Measurements from ENCODE around the gene KRTAP10-3.

The KRTAP10-3 gene

DNA sequence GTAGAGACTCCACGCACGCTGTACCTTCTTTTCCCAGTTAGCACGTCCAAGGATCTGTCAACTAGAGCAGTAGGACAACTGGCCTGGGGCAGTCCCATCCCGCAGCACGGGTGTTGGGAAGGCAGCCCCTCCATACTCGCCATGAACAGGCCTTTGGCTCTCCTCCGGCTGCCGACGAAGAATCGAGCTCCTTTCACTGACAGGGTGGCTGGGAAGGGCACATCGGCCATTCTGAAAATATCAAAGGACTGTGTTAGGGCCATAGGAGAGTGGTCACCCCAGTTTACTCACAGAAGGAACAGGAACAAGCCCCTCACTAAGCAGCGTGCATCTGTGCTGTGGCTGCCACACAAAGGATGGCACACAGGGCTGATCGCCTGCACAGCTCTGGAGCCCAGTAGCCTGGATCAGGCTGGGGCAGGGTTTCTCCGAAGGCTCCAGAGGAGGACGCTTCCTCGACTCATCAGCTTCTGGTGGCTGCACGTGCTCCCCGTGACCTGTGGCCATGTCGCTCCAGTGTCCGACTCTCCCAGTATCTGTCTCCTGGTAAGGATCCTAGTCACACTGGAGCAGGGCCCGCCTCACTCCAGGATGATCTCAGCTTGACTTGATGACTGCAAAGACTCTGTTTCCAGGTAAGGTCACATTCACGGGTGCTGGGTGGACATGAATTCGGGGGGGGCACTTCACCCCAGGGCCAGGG, 27.5 kb downstream of the KRTAP10-3 start:
- no peak for DNase-seq

DNA sequence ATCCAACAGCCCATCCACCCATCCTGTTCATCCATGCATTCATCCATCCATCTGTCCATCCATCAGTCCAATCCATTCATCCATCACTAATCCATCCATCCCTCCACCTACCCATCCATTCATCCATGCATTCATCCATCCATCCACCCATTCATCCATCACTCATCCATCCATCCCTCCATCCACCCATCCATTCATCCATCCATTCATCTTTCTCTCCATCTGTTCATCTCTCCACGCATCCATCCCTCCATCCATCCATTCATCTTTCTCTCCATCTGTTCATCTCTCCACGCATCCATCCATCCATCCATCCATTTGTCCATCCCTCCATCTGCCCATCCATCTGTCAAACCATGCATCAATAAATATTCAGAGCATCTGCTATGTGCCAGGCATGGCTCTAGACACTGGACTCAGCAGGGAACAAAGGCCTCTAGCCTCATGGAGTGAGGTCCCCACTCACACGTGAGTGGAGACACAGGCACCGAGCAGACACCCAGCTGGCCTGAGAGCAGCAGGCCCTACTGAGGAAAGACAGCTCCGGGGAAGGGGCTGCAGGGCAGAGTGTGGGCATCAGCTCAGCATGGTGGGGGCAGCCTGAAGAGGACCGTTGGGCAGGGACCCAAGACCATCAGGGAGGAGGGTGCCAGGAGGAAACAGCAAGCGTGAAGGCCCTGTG, 28.2 kb downstream of the KRTAP10-3 start:
- no peak for DNase-seq

DNA sequence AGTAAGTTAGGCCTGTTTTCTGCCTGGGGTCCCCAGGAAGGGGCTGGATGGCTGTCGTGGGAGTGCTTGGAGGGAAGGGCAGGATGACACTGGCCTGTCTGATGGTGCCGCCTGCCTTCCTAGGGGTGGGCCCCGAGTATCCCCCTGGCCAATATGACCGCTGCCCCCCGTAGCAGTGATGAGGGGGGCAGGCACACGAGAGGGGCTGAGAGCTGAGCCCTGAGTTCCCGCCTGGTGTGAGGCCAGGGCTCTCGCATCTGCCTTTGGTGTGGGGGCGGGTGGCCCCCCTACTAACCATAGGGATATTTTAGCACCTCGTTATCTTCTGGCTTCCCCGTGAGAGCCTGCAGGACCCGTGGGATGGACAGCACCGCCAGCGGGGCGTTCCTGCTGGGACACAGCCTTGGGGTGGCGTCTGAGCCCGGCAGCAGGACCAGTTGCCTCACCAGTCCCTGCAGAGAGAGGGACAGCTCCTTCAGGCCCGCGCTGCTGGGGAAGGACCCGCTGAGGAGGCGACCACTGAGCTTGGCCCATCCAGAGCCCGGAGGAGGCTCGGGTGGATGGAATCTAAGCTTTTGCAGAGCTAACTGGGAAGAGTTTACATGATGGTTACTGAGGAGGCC, 29.0 kb downstream of the KRTAP10-3 start:
- DNase-seq, result no peak

DNA sequence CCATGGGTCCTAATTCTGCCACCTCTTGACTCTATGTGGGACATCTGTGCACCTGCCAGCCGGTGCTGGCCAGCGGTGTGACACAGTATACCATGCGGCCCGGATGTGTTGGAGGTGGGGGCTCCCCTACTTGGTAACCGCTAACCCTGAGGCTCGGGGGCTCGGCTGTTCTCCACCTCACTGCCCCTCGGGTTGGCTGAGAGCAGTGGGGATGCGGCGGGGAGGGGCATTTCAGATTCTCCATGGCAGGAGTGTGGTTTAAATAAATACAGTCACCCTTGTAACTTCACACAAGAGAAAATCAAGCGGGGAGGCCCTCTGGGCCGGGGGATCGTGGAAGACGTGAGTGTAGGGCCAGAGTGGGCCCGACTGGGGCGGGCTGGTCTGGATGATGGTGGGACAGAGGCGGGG, 29.6 kb downstream of the KRTAP10-3 start:
- DNase-seq, result no peak

DNA sequence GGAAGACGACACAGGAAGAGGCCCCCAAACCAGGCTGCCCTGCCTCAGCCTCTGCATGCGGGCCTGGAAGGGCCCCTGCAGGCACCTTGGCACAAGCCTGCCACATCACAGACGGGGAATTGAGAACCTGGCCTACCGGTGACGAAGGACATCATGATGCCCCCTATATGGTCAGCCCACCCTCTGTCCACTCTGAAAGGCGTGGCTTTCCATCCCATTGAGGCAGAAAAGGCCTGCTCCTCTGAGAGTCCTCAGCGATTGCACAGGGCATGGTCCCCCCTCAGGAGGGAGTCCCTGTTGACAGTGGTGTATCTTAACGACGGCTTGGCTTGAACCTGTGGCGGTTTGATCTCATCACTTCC, 30.0 kb downstream of the KRTAP10-3 start:
- DNase-seq, result no peak

DNA sequence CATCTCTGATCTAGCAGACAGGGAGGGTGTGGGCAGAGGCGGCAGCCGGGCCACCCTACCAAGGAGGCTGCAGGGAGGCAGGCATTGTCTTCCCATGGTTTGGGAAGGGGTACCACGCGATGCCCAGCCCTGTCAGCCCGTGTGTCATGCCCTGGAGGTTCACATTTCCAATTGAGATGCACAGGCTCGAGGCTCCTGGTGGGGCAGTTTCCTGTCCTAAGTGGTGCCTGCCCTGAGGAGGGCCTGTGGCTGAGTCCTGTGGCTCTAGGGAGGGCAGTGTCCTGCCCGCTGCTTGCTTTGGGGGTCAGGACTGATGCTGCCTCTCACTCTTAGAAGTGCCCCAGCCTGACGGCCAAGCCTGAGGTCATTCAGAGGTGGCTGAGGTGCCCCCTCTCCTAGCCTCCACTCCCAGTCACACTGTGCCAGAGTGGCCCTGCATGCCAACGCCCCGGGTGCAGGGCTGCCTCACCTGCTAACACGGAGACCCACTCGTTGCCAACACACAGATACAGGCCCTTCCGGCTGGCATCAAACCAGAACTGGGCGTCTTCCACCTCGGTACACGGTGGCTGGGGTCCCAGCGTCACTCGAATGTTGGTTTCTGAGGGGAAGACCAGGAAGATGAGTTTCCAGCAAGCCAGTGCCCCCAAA, 30.5 kb downstream of the KRTAP10-3 start:
- no peak for DNase-seq

DNA sequence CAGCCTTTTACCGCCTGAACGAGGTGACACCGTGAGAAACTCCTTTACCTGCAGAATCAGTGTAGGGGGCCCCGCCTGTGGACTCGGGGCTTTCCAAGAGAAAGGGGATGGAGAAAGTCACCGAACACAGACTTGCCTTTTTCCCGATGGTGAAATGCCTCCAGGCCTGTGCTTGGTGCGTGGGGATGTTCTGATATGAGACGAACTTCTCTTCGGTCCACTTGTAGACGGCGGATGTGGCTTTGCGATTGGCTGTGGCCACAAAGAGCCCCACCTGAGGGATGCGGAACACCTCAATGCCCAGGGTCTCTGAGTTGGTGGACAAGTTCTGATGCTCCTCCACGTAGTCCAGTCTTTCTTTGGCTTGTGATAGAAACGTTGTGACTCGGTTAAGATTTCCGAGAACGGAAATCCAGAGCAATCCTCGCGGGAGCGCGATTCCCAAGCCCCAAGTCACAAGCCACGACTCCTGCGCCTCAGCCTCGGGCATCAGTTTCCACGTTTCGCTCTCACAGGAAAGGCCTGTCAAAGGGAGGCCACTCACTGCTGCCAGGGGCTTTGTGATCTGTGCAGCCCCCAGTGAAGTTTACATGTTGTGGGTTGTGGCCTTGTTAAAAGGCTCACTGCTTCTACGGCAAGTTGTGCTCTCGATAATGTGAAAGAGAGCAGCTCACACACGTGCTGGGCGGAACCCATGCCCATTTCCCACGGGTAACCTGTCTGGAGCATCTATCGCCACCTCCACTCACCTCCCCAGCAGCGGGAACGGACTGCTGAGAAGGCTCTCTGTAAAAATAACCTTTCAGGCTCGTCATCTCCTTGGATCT, 31.2 kb downstream of the KRTAP10-3 start:
- no peak for DNase-seq

DNA sequence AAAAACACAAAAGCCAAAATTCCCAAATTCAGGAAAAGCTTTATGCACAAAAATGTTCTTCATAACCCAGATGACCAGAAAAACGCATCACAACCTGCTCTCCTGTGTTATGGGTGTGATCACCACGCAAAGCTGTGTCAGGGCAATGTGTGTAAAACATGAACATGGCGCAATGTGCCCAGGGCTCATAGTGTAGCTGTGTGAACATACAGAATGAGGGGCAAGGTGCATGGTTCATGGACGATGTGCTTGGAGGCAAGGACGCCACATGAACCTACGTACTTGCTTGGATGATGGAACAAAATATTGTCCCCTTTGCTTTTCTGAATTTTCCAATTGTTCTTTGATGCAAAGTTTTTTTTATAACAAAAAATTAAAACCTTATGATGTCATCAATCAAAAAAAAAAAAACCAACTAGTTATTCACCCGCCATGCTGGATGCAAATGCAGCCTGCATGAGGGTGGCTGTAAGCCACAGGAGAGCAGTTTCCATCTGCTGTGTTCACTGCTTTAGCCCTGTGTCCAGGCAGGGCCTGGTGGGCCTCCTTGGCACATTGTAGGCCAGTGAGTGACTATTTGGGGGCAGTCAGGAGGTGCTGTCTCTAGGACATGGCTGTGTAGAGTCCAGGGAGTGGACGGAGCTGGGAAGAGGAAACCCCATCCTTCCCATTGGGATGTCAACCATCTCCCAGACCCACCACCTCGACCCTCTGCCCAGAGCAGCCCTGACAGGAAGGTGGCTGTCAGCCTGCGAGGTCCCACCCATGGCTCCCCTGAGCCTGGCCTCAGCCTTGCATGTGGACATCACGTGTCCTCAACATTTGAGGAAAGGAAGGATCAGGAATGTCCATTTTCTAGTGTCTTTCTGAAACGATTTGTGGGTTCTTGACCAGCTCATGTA, 32.2 kb downstream of the KRTAP10-3 start:
- no peak for DNase-seq

DNA sequence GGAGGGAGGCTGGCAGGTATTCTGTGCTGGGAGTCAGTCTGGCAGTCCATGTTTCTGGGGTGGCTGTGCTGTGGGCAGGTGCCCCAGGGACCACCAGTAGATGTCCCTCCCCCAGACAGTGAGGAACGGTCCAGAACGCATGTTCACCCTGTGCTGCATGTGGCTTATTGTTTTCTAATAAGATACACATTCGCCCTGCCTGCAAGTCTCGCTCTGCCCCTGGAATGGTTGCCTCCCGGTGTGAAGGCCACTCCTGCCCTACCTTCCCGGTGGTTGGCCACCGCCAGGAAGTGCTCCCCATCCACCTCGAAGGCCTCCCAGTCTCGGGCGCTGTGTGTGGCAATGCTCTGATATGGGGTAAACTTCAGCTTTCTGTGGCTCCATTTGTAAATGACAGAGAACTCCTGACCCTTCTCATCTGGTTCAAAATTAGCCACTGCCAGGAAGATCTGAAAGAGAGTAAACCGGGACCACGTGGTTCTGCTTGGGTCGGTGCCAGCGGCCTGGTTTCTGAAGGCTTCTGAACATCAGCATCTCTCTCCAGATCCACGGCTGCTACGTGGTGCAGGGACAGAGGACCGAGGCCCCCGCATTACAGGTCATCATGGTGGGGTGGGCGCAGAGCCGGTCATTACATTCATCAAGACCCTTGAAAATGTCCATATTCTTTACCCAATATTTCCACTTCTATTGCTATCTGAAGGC, 33.1 kb downstream of the KRTAP10-3 start:
- no peak for DNase-seq

DNA sequence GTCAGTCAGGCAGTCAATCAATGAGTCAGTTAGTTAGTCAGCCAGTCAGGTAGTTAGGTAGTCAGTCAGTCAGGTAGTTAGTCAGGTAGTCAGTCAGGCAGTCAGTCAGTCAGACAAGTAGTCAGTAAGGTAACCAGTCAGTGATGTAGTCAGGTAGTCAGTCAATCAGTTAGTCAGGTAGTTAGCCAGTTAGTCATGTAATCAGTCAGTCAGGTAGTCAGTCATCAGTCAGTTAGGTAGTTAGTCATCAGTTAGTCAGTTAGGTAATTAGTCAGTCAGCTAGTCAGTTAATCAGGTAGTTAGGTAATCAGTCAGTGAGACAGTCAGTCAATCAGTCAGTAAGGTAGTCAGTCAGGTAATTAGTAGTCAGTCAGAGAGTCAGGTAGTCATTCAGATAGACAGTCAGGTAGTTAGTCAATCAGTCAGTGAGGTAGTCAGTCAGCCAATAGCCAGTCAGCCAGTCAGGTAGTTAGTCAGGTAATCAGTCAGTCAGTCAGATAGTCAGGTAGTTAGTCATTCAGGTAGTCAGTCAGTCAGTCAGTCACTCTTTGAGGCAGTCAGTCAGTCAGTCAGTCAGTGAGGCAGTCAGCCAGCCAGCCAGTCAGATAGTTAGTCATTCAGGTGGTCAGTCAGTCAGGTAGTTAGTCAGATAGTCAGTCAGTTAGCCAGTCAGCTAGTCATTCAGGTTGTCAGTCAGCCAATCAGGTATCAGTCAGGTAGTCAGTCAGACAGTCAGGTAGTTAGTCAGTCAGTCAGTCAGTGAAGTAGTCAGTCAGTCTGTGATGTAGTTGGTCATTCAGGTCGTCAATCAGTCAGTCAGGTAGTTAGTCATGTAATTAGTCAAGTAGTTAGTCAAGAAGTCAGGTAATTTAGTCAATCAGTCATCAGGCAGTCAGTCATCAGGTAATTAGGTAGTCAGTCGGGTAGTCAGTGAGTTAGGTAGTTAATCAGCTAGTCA, 33.9 kb downstream of the KRTAP10-3 start:
- no peak for DNase-seq

DNA sequence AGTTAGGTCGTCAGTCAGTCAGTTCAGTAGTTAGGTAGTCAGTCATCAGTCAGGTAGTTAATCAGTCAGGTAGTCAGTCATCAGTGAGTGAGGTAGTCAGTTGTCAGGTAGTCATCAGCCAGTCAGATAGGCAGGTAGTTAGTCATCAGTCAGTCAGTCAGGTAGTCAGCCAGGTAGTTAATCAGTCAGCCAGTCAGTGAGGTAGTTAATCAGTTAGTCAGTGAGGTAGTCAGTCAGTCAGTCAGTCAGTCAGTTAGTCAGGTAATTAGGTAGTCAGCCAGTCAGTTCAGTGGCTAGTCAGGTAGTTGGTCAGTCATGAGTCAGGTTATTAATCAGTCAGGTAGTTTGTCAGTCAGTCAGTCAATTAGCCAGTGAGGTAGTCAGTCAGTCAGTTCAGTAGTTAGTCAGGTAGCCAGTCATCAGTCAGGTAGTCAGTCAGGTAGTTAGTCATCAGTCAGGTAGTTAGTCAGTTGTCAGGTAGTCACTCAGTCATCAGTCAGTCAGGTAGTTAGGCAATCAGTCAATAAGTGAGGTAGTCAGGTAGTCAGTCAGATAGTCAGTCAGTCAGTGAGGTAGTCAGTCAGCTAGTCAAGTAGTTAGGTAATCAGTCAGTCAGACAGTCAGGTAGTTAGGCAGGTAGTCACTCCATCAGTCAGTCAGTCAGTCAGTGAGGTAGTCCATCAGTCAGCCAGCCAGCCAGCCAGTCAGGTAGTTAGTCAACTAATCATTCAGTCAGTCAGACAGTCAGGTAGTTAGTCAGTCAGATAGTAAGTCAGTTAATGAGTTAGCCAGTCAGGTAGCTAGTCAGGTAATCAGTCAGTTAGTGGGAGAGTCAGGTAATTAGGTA, 34.8 kb downstream of the KRTAP10-3 start:
- no peak for DNase-seq

DNA sequence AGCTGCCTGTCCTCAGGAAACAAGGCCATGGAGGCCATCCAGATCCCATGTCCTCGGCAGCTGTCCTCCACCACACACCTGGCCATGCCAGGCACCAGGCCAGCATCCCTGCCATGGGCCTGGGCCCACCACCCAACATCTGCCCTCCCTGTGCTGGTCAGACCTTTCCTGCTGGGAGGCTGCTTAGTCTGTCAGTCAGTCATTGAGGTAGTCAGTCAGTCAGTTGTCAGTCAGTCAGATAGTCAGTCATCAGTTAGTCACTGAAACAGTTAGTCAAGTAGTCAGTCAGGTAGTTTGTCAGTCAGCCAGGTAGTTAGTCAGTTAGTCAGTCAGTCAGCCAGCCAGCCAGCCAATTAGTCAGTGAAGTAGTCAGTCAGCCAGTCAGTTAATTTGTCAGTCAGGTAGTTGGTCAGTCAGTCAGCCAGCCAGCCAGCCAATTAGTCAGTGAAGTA, 35.8 kb downstream of the KRTAP10-3 start:
- no peak for DNase-seq

DNA sequence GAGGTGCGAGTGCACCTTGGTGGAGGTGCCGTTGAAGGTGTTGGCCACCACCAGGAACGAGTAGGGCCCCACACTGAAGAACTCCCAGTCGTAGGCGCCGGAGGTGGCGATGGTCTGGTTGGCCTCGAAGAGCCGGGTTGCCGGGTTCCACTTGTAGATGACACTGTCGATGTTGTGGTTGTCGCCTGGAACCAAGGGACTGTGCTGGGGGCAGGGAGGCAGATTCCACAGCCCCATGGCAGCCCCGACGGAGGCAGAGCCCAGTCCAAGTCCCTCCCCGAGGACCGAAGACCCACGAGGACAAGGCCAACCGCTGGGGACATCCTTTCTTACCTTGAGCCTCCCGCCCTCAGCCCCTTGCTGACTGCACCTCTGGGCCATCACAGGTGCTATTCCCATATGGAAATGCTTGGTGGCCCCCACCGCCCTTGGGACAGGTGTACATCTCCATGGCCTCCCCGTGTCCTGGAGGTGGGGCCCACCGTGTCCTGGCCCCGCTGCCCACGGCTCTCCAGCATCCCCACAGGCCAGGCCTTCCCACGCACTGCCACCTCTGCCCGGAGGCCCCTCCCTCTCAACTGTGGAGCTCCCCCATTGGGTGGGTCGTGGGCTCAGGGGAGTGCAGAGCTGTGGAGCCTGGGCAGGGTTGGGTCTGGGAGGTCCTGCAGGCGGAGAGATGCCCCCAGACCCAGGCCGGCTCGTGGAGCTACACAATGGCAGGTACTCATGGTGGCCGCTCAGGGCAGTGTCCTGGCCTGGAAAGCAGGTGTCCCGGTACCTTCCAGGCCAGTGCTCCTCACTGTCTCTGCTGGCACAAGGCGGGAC, 36.5 kb downstream of the KRTAP10-3 start:
- DNase-seq, result no peak

DNA sequence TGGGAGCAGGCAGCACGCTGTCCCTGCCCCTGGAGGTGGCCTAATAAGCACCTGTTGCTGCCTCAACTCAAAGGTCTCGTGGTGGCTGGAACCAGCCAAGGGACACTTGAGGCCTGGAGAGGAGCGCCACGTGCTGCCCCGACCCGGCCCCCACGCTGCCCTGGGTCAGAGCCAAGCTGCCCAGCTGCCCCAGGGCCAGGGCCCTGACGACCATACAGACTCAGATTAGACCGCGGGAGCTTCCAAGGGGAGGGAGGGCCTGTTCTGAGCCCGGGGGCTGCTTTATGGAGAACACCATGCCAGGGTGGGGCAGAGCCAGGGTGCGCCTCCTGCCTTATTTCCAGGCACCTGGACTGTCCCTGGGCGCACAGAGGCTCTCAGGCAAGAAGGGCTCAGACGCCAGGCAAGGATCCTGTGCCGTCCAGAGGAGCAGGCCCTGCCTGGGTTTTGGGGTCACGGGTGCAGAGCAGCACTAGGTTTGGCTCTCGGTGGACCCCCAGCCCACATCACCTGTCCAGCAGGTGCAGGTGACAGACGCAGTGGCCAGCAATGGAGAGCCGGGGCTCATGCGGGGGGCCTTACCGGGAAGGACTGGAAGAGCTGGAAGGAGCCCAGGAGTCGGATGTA, 37.2 kb downstream of the KRTAP10-3 start:
- DNase-seq, result no peak

DNA sequence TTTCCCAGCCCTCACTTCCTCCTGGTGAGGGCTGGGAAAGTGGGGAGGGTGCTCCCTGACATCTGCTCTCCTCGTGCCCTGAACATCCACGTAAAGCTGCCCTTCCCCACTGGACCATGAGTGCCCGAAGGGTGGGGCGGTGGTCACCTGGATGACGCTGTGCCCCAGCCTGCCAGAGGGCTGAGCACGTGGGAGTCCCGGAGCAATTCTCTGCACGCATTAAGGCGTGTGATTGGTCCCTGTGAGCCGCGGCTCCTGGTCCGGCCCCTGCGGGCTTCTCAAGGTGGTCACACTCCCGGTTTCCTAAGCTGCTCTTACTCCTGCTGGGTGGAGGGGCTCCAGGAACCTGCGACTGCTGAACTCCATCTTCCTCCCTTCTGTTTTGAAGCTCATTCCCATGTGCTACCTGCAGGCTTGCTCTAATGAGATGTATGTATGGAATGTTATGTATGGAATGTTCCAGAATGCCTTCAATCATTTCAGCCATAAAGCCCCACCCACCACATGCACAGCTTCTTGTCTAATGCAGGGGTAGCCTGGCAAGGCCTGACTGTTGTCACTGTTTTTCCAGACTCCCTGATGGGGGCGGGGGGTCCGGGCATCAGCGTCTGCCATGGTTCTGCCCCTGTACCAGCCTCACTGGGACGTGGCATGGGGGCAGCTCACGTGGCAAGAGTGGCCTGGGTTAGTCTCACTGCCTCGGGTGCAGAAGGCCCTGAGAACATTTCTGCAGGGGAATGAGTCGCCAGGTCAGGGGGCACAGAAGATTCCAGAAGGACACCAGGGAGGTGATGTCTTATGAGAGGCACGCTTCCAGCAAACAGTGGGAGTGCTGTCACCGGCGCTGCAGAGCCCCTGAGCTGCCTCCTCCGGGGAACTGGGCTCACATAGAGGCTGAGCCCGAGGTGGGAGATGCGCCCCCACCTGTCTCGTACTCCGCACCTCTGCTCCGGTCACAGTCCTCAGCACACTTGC, 38.0 kb downstream of the KRTAP10-3 start:
- no peak for DNase-seq
